PC-3 (cell line): ENCODE measurements around the gene PLA2G1B. TPM values are rescaled to one million over a fixed set of nuclear protein-coding genes. Genes with fewer than 3 reads are reported as not detected.

Experiments used
- ATAC-seq: fragments of 200-7000 bp; cut with Tn5 transposase; 2 replicates; pipeline ENCODE4 v1.9.1; 2020; ENCODE audit warnings: mild to moderate bottlenecking, moderate library complexity
- BruUV-seq: library from RNA; stranded (reverse); fragments of 400-500 nt; replicated peaks from 2 replicates; lab custom pipeline; 2021; lab: Mats Ljungman, UMichigan
- CTCF ChIA-PET: fragments of 300-600 bp; sonication (Branson Sonifier 250); formaldehyde crosslinking; loops from one replicate; lab custom pipeline; 2022; ENCODE audit warnings: antibody characterized with exemption; lab: Charles Lee
- POLR2A ChIA-PET: fragments of 300-600 bp; sonication (Branson Sonifier 250); formaldehyde crosslinking; loops from one replicate; lab custom pipeline; 2022; ENCODE audit warnings: antibody characterized with exemption; ENCODE audit not compliant: unreplicated experiment; lab: Charles Lee
- DNase-seq: peaks from one replicate; pipeline ENCODE4 v3.0.0-alpha.2; 2015
- H2AFZ ChIP-seq: fragments of 300-600 bp; sonication (generic); 2 replicates; pipeline ENCODE4 v1.6.0; 2016; ENCODE audit warnings: antibody characterized with exemption, low read length
- H3F3A ChIP-seq: fragments of 300-600 bp; sonication (generic); one replicate; pipeline ENCODE4 v1.6.0; 2017; ENCODE audit warnings: antibody characterized with exemption, low read length, control low read depth, mild to moderate bottlenecking; ENCODE audit not compliant: unreplicated experiment
- H3K27ac ChIP-seq: fragments of 300-600 bp; sonication (generic); 2 replicates; pipeline ENCODE4 v1.5.1; 2016; ENCODE audit warnings: mild to moderate bottlenecking, low read length
- H3K27me3 ChIP-seq: fragments of 300-600 bp; sonication (generic); 2 replicates; pipeline ENCODE4 v1.6.1; 2016; ENCODE audit warnings: low read length, mixed read lengths
- H3K36me3 ChIP-seq: fragments of 300-600 bp; sonication (generic); 2 replicates; pipeline ENCODE4 v1.6.1; 2016; ENCODE audit warnings: low read depth, mixed run types, low read length, mixed read lengths
- H3K4me1 ChIP-seq: fragments of 300-600 bp; sonication (generic); 2 replicates; pipeline ENCODE4 v1.5.1; 2016; ENCODE audit warnings: low read length; ENCODE audit not compliant: insufficient read depth
- H3K4me2 ChIP-seq: fragments of 300-600 bp; sonication (generic); 2 replicates; pipeline ENCODE4 v1.6.0; 2016; ENCODE audit warnings: low read length
- H3K4me3 ChIP-seq: fragments of 300-600 bp; sonication (generic); 2 replicates; pipeline ENCODE4 v1.5.1; 2016; ENCODE audit warnings: mild to moderate bottlenecking, low read length, mixed read lengths
- H3K79me2 ChIP-seq: fragments of 300-600 bp; sonication (generic); 2 replicates; pipeline ENCODE4 v1.6.1; 2017; ENCODE audit warnings: low read length, mixed read lengths
- H3K9ac ChIP-seq: fragments of 300-600 bp; sonication (generic); 2 replicates; pipeline ENCODE4 v1.6.0; 2016; ENCODE audit warnings: mild to moderate bottlenecking, low read length
- H3K9me2 ChIP-seq: fragments of 300-600 bp; sonication (generic); replicated peaks from 2 replicates; pipeline ENCODE4 v1.6.1; 2016; ENCODE audit warnings: mixed run types, low read length, mixed read lengths
- H3K9me3 ChIP-seq: fragments of 300-600 bp; sonication (generic); 2 replicates; pipeline ENCODE4 v1.6.1; 2016; ENCODE audit warnings: low read length, mixed read lengths
- H4K20me1 ChIP-seq: fragments of 300-600 bp; sonication (generic); 2 replicates; pipeline ENCODE4 v1.6.1; 2016; ENCODE audit warnings: low read length, mixed read lengths
- CTCF ChIP-seq: fragments of 300-600 bp; sonication (generic); conservative IDR thresholded peaks from 2 replicates; pipeline ENCODE4 v1.5.1; 2017; ENCODE audit warnings: antibody characterized with exemption, low read depth, mild to moderate bottlenecking, low read length
- EZH2 ChIP-seq: fragments of 300-600 bp; sonication (generic); IDR thresholded peaks from one replicate; pipeline ENCODE4 v1.6.1; 2017; ENCODE audit warnings: antibody characterized with exemption, mild to moderate bottlenecking, low read length; ENCODE audit not compliant: unreplicated experiment
- EZH2phosphoT487 ChIP-seq: fragments of 300-600 bp; sonication (generic); IDR thresholded peaks from 2 replicates; pipeline ENCODE4 v1.6.1; 2018; ENCODE audit warnings: mild to moderate bottlenecking, antibody characterized with exemption, low read length, borderline replicate concordance
- intact Hi-C: fragments of 100-400 bp; cut with micrococcal nuclease; formaldehyde crosslinking; loops from 2 replicates; pipeline ENCODE4 v1.9.0; 2023
- total RNA-seq: library from RNA; depleted of rRNA; stranded (reverse); fragments of >200 nt; gene quantifications from 2 replicates; pipeline ENCODE4 v1.2.3, GENCODE V29; 2014

The PLA2G1B gene
- total RNA-seq, 1 experiment from 2014 or later, result not detected

- H3K4me3 ChIP-seq, result no peak overlapping the region
- POLR2A ChIA-PET, result no interaction called here
- BruUV-seq, result no TSS peak
Measured at GRCh38 chr12:120365675-120366340, 38.2 kb upstream of the PLA2G1B start.

GRCh38 chr12:120364487-120364886 is 36.9 kb upstream of the PLA2G1B start:
- H3K9ac ChIP-seq, result no peak overlapping the region
- ATAC-seq (no peak), DNase-seq (no peak)
- peaks cover 17% of the 10 kb centered on the region for H3K27me3 ChIP-seq
- H3F3A ChIP-seq, result no peaks in the 10 kb centered on the region
- H3K36me3 ChIP-seq, result no peaks in the 10 kb centered on the region
- H3K79me2 ChIP-seq, result no peaks in the 10 kb centered on the region
- no peak overlapping the region for H3K27ac ChIP-seq
- no peaks in the 10 kb centered on the region for H3K9me3 ChIP-seq
- ChIA-PET POLR2A (interaction anchor here (0.6 kb wide), 1 partner anchor 18 kb away, joined by 4 read pairs; no protein-coding TSS in a partner anchor), CTCF (no interaction called here)
- H3K4me2 ChIP-seq, result no peak overlapping the region
- no peak overlapping the region for H2AFZ ChIP-seq
- no peak overlapping the region for H3K4me3 ChIP-seq
- TF ChIP-seq EZH2, result no peak
- H4K20me1 ChIP-seq, result no peaks in the 10 kb centered on the region
- H3K4me1 ChIP-seq, result no peaks in the 10 kb centered on the region
- no peaks in the 10 kb centered on the region for H3K9me2 ChIP-seq
- no TSS peak for BruUV-seq
- intact Hi-C loops, result no loop called here

More at GRCh38 chr12:120365675-120366340, 38.2 kb upstream of the PLA2G1B start:
- Histone ChIP-seq H3K9ac (no peak overlapping the region), H3K27me3 (peaks cover 30% of the 10 kb centered on the region), H3K4me2 (no peak overlapping the region), H3K9me3 (no peaks in the 10 kb centered on the region), H3K9me2 (no peaks in the 10 kb centered on the region), H3F3A (no peaks in the 10 kb centered on the region), H3K79me2 (no peaks in the 10 kb centered on the region), H4K20me1 (no peaks in the 10 kb centered on the region), H3K36me3 (no peaks in the 10 kb centered on the region), H2AFZ (no peak overlapping the region), H3K27ac (no peak overlapping the region), H3K4me1 (no peaks in the 10 kb centered on the region)
- ATAC-seq (no peak), DNase-seq (no peak)
- TF ChIP-seq EZH2phosphoT487, result no peak
- intact Hi-C loops, result no loop called here
- CTCF ChIA-PET, result no interaction called here

GRCh38 chr12:120363274-120363855 is 35.8 kb upstream of the PLA2G1B start:
- no peaks in the 10 kb centered on the region for H3K9me2 ChIP-seq
- H3K4me2 ChIP-seq, result no peak overlapping the region
- H3K27me3 ChIP-seq, result peaks cover 11% of the 10 kb centered on the region
- no peak overlapping the region for H3K27ac ChIP-seq
- POLR2A ChIA-PET, result no interaction called here
- intact Hi-C loops, result no loop called here
- no peaks in the 10 kb centered on the region for H3F3A ChIP-seq
- no peak overlapping the region for H3K4me3 ChIP-seq
- TF ChIP-seq EZH2phosphoT487 (no peak), EZH2 (no peak), CTCF (no peak)
- no peaks in the 10 kb centered on the region for H3K36me3 ChIP-seq
- no peak overlapping the region for H3K9ac ChIP-seq
- CTCF ChIA-PET, result interaction anchor here (0.6 kb wide), 1 partner anchor 66 kb away, joined by 14 read pairs; no protein-coding TSS in a partner anchor
- H2AFZ ChIP-seq, result no peak overlapping the region
- no peaks in the 10 kb centered on the region for H4K20me1 ChIP-seq
- H3K4me1 ChIP-seq, result no peaks in the 10 kb centered on the region
- H3K9me3 ChIP-seq, result no peaks in the 10 kb centered on the region
- ATAC-seq (no peak), DNase-seq (no peak)
- no TSS peak for BruUV-seq
- H3K79me2 ChIP-seq, result no peaks in the 10 kb centered on the region
